ENCODE results near the gene EIF4E2.

- no peak for TF ChIP-seq CTCF (IDR thresholded peaks at IDR 0.05)
- TF ChIP-seq POLR2A (IDR thresholded peaks at IDR 0.05) = no peak
These were observed 24.6 kb upstream of the EIF4E2 start, which contains the start of gene CHRND for GRCh38 chr2:232525791-232526371.
